Neural progenitor cell (in vitro differentiated cells): ENCODE measurements around the gene HIRA.
"Not testable (repeated sequence)": the region's sequence is repeated elsewhere in the genome, so short reads cannot be mapped to it uniquely, and the experiment has no call there.

Experiments used
- CTCF ChIP-seq: fragments of 200-600 bp; sonication (generic); IDR thresholded peaks from 2 replicates; pipeline ENCODE4 v1.5.1; 2017; ENCODE audit warnings: antibody characterized with exemption, mild to moderate bottlenecking
- EZH2 ChIP-seq: fragments of 200-600 bp; sonication (generic); IDR thresholded peaks from 2 replicates; pipeline ENCODE4 v1.6.1; 2017; ENCODE audit warnings: antibody characterized with exemption, mild to moderate bottlenecking, moderate library complexity
- EZH2phosphoT487 ChIP-seq: fragments of 200-600 bp; sonication (generic); IDR thresholded peaks from 2 replicates; pipeline ENCODE4 v1.6.1; 2017; ENCODE audit warnings: antibody characterized with exemption

GRCh38 chr22:19323420-19323819 is 108.1 kb downstream of the HIRA start:
- TF ChIP-seq CTCF, EZH2, EZH2phosphoT487: not testable (repeated sequence)
